Measurements from ENCODE around the gene PPP1R3A. TPM values are rescaled to one million over a fixed set of nuclear protein-coding genes. Genes with fewer than 3 reads are reported as not detected.

The PPP1R3A gene
- total and polyA plus RNA-seq, 2 donors (not counting 1 experiment from before 2014, with no cell fraction given) = not detected

- Mint-ChIP-seq H3K27me3 (no peaks in the 10 kb centered on the region), H3K4me3 (no peak overlapping the region), H3K4me1 (no peaks in the 10 kb centered on the region), H3K9me3 (ENCODE audit: insufficient read depth) (no peaks in the 10 kb centered on the region), H3K27ac (no peak overlapping the region)
- H3K9ac ChIP-seq (ENCODE audit: low read length) = no peak overlapping the region
- no peak for ATAC-seq (ENCODE audit: low read depth)
- H2AFZ ChIP-seq (ENCODE audit: insufficient read depth, low read depth, low read length, poor library complexity, severe bottlenecking) = no peak overlapping the region
- DNase-seq = no peak
- no peaks in the 10 kb centered on the region for H3K4me1 ChIP-seq (ENCODE audit: control insufficient read depth in 2 of 2, insufficient read depth in 2 of 2, low read length in 2 of 2)
- ChIA-PET CTCF (no interaction called here), POLR2A (no interaction called here)
- H4K20me1 ChIP-seq (ENCODE audit: control insufficient read depth, insufficient read depth, low read length, poor library complexity, severe bottlenecking) = no peaks in the 10 kb centered on the region
- no peaks in the 10 kb centered on the region for H3K36me3 ChIP-seq (replicated peaks in 1 of 2; ENCODE audit: control extremely low read depth in 1 of 2, control insufficient read depth in 1 of 2, extremely low read depth in 1 of 2, insufficient read depth in 2 of 2, low read length in 1 of 2)
- no peak overlapping the region for H3K4me3 ChIP-seq (ENCODE audit: control extremely low read depth in 1 of 5, extremely low read depth in 1 of 5, insufficient read depth in 1 of 5, low read depth in 2 of 5, low read length in 4 of 5)
- H3K79me2 ChIP-seq (ENCODE audit: control insufficient read depth, insufficient read depth, low read length) = no peaks in the 10 kb centered on the region
- intact Hi-C loops (cut with micrococcal nuclease) = no loop called here
- H3K27ac ChIP-seq (ENCODE audit: low read length in 2 of 2) = no peak overlapping the region
- no CpG with 5 or more reads among the region's 7 CpGs for WGBS (ENCODE audit: insufficient coverage)
- H3K27me3 ChIP-seq (replicated peaks in 1 of 4; ENCODE audit: control extremely low read depth in 1 of 4, control insufficient read depth in 3 of 4, insufficient read depth in 4 of 4, low read length in 3 of 4) = no peaks in the 10 kb centered on the region
- H3K4me2 ChIP-seq (replicated peaks; ENCODE audit: low read depth, low read length, poor library complexity, severe bottlenecking) = no peak overlapping the region
- TF ChIP-seq EZH2 (IDR thresholded peaks at IDR 0.05; ENCODE audit: borderline replicate concordance, insufficient read depth, low read depth, low read length, poor library complexity, severe bottlenecking) = no peak
- TF ChIP-seq CTCF (IDR thresholded peaks at IDR 0.05) = no peak
- H3K9me3 ChIP-seq (ENCODE audit: control extremely low read depth in 1 of 3, control insufficient read depth in 2 of 3, insufficient read depth in 1 of 3, low read length in 2 of 3) = no peaks in the 10 kb centered on the region
These were observed 40.3 kb downstream of the PPP1R3A start for GRCh38 chr7:113878394-113878992.

GRCh38 chr7:113875224-113875623, 43.6 kb downstream of the PPP1R3A start:
- H3K4me2 ChIP-seq (replicated peaks; ENCODE audit: low read depth, low read length, poor library complexity, severe bottlenecking) = no peak overlapping the region
- no peaks in the 10 kb centered on the region for H3K4me1 Mint-ChIP-seq
- WGBS (ENCODE audit: insufficient coverage) = 100% methylated on average over 1 of the region's 2 CpGs
- no peak overlapping the region for H3K9ac ChIP-seq (ENCODE audit: low read length)
- H4K20me1 ChIP-seq (ENCODE audit: control insufficient read depth, insufficient read depth, low read length, poor library complexity, severe bottlenecking) = no peaks in the 10 kb centered on the region
- H3K79me2 ChIP-seq (ENCODE audit: control insufficient read depth, insufficient read depth, low read length) = no peaks in the 10 kb centered on the region
- no peaks in the 10 kb centered on the region for H3K27me3 Mint-ChIP-seq
- no peak overlapping the region for H3K4me3 ChIP-seq (ENCODE audit: control extremely low read depth in 1 of 5, extremely low read depth in 1 of 5, insufficient read depth in 1 of 5, low read depth in 2 of 5, low read length in 4 of 5)
- no peaks in the 10 kb centered on the region for H3K9me3 Mint-ChIP-seq (ENCODE audit: insufficient read depth)
- no peak for TF ChIP-seq EZH2 (IDR thresholded peaks at IDR 0.05; ENCODE audit: borderline replicate concordance, insufficient read depth, low read depth, low read length, poor library complexity, severe bottlenecking)
- no peaks in the 10 kb centered on the region for H3K27me3 ChIP-seq (replicated peaks in 1 of 4; ENCODE audit: control extremely low read depth in 1 of 4, control insufficient read depth in 3 of 4, insufficient read depth in 4 of 4, low read length in 3 of 4)
- POLR2A ChIA-PET = no interaction called here
- H3K9me3 ChIP-seq (ENCODE audit: control extremely low read depth in 1 of 3, control insufficient read depth in 2 of 3, insufficient read depth in 1 of 3, low read length in 2 of 3) = no peaks in the 10 kb centered on the region
- H3K36me3 ChIP-seq (replicated peaks in 1 of 2; ENCODE audit: control extremely low read depth in 1 of 2, control insufficient read depth in 1 of 2, extremely low read depth in 1 of 2, insufficient read depth in 2 of 2, low read length in 1 of 2) = no peaks in the 10 kb centered on the region
- H2AFZ ChIP-seq (ENCODE audit: insufficient read depth, low read depth, low read length, poor library complexity, severe bottlenecking) = no peak overlapping the region
- DNase-seq (no peak), ATAC-seq (ENCODE audit: low read depth) (no peak)
- H3K27ac ChIP-seq (ENCODE audit: low read length in 2 of 2) = no peak overlapping the region
- H3K27ac Mint-ChIP-seq = no peak overlapping the region
- CTCF ChIA-PET = no interaction called here
- no peaks in the 10 kb centered on the region for H3K4me1 ChIP-seq (ENCODE audit: control insufficient read depth in 2 of 2, insufficient read depth in 2 of 2, low read length in 2 of 2)
- intact Hi-C loops (cut with micrococcal nuclease) = no loop called here
- H3K4me3 Mint-ChIP-seq = no peak overlapping the region

Measured in B cell (primary cell).